Measurements from ENCODE around the gene AHI1.

AHI1 gene

DNA sequence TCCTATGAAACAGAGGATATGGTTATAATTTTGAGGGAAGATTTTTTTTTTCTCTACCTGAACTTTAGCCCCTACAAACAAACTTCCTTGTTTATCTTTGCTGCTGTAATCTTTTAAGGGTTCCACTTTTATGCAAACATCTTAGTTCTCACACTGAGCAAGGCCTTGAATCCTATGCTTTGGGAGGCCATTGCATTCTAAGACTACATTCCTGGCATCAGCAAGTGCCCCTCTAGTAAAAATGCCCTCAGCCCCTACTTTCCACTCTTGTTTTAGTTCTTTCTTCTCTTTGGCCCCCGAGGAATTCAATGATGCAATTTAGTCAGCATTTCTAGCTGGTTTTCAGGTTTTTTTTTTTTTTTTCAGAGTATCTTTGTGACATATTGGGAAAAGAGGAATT is 8.1 kb upstream of the AHI1 start:
- no peaks in the 10 kb centered on the region for H3K27me3 ChIP-seq

DNA sequence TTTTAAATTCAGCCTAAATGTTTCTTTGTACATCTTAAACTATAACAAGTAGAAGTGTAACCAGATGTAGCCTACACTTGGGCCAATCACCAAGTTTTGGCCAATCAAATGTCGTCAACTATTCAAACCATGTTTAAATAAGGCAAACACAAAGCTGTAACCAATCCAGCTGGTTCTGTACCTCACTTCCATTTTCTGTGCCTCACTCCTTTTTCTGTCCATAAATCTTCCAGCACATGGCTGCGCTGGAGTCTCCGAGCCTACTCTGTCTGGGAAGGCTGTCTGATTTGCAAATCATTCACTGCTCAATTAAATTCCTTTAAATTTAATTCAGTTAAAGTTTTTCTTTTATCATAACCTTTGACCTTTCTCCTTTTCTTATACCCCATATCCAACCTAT is 7.7 kb upstream of the AHI1 start:
- no peaks in the 10 kb centered on the region for H3K36me3 ChIP-seq
- no peak overlapping the region for H3K27ac ChIP-seq
- H3K9me3 ChIP-seq: no peaks in the 10 kb centered on the region
- no peaks in the 10 kb centered on the region for H3K4me1 ChIP-seq (ENCODE audit: control insufficient read depth in 1 of 2, insufficient read depth in 1 of 2, low read depth in 1 of 2, low read length in 1 of 2)
- H3K4me3 ChIP-seq (ENCODE audit: low read depth in 1 of 2, low read length in 1 of 2): no peak overlapping the region
- no peaks in the 10 kb centered on the region for H3K27me3 ChIP-seq
- TF ChIP-seq, protein P1, sequence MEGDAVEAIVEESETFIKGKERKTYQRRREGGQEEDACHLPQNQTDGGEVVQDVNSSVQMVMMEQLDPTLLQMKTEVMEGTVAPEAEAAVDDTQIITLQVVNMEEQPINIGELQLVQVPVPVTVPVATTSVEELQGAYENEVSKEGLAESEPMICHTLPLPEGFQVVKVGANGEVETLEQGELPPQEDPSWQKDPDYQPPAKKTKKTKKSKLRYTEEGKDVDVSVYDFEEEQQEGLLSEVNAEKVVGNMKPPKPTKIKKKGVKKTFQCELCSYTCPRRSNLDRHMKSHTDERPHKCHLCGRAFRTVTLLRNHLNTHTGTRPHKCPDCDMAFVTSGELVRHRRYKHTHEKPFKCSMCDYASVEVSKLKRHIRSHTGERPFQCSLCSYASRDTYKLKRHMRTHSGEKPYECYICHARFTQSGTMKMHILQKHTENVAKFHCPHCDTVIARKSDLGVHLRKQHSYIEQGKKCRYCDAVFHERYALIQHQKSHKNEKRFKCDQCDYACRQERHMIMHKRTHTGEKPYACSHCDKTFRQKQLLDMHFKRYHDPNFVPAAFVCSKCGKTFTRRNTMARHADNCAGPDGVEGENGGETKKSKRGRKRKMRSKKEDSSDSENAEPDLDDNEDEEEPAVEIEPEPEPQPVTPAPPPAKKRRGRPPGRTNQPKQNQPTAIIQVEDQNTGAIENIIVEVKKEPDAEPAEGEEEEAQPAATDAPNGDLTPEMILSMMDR (IDR thresholded peaks at IDR 0.05): no peak

More for the DNA sequence above, 8.1 kb upstream of the AHI1 start:
- Histone ChIP-seq H3K27ac (no peak overlapping the region), H3K9me3 (no peaks in the 10 kb centered on the region), H3K4me3 (ENCODE audit: low read depth in 1 of 2, low read length in 1 of 2) (no peak overlapping the region), H3K4me1 (ENCODE audit: control insufficient read depth in 1 of 2, insufficient read depth in 1 of 2, low read depth in 1 of 2, low read length in 1 of 2) (no peaks in the 10 kb centered on the region), H3K36me3 (no peaks in the 10 kb centered on the region)
- TF ChIP-seq, protein P1 (IDR thresholded peaks at IDR 0.05): no peak

DNA sequence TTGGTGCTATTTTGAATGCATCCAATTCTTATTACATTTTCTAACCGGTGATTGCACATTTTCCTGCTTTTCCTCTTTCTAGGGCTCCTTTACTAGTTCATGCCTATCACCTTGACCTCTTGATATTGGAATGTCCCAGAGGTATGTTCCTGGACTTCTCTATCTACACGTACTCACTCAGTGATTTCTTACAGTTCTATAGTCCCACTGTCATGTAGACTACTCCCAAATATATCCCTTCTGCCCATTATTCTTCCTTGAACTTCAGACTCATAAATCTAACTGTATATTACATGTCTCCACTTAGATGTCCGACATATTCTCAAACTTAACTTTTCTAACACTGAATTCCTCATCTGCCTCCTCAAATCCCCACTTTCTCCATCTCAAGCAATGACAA is 7.2 kb upstream of the AHI1 start:
- Histone ChIP-seq H3K9me3 (no peaks in the 10 kb centered on the region), H3K27ac (no peak overlapping the region), H3K27me3 (no peaks in the 10 kb centered on the region), H3K36me3 (no peaks in the 10 kb centered on the region), H3K4me3 (ENCODE audit: low read depth in 1 of 2, low read length in 1 of 2) (no peak overlapping the region), H3K4me1 (ENCODE audit: control insufficient read depth in 1 of 2, insufficient read depth in 1 of 2, low read depth in 1 of 2, low read length in 1 of 2) (no peaks in the 10 kb centered on the region)
- TF ChIP-seq, protein P1 (IDR thresholded peaks at IDR 0.05): no peak

DNA sequence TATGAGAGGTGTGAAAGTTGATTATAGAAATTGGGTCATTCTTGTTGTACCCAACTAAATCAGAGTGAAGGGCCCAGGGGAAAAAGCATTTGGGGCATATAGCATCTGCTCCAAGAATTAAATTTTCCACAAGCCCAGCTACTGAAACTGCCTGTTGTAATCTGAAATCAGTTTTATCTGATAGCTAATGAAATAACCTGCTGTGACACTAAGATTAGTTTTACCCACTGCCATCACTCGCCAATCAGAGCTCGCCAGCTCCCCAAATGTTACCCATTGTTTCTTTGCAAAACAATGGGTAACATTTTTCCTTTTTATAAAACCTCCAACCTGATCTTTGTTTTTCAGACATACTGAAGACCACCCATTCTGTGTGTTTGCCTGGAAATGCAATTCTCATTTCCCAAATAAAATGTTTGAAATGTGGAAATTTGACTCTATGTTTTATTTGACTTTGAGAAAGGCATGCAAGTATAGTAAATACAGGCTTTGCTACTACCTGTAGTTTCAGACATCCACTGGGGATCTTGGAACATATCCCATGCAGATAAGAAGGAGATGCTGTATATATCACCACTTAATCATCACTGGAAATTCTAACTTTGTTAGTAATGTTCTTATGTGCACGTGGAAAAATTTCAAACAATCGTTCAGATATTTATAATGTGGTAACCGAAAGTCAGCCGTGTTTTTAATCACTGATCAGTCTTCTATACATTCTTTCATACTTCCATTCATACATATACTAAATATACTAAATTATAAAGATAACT is 6.3 kb upstream of the AHI1 start:
- TF ChIP-seq, protein P1 (IDR thresholded peaks at IDR 0.05): no peak
- no peaks in the 10 kb centered on the region for H3K36me3 ChIP-seq

DNA sequence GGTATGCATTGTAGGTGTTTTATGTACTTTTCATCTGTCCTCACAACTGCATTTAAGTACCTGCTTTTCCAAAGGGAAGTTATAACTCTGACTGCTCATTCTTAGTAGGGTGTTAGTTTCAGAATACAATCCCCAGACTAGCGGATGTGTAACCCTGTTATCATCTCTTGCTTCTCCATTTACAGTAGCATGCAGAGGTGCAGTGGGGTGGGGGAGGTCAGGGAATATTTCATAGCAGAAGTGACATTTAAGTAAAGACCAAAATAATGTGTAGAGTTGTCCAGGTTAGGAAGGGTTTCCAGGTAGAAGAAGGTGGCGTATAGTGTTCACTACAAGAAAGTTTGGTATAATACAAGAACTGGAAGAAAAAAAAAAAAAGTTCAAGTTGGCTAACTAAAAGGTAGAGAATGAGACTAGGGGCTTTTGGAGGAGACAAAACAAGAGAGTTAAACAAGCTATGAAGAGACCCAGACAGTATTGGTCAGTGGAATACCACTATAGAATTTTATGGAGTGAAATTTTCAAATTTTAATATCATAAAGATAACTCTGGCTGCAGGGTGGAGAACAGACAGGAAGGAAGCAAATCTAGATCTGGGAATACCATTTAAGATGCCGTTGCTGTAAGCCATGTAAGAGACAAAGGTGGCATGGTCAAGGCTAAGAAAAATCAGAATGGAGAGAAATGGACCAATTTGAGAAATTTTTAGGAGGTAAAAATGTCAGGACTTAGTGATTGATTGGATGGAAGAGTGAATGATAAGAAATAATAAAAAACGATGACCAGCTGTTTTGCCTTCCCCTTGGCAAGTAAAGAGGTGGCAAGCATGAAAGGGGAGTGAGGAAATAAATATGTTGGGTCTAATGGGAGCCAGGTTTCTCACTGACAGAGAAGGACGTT is 2.2 kb upstream of the AHI1 start:
- Histone ChIP-seq H3K36me3 (no peaks in the 10 kb centered on the region), H3K27ac (no peak overlapping the region), H3K9me3 (no peaks in the 10 kb centered on the region), H3K4me1 (ENCODE audit: control insufficient read depth in 1 of 2, insufficient read depth in 1 of 2, low read depth in 1 of 2, low read length in 1 of 2) (peaks cover 11 to 13% of the 10 kb centered on the region in 2 experiments), H3K4me3 (ENCODE audit: low read depth in 1 of 2, low read length in 1 of 2) (no peak overlapping the region), H3K27me3 (peaks cover 21% of the 10 kb centered on the region)
- TF ChIP-seq, protein P1 (IDR thresholded peaks at IDR 0.05): no peak

More for the DNA sequence above, 6.3 kb upstream of the AHI1 start:
- Histone ChIP-seq H3K9me3 (no peaks in the 10 kb centered on the region), H3K27ac (no peak overlapping the region), H3K4me1 (ENCODE audit: control insufficient read depth in 1 of 2, insufficient read depth in 1 of 2, low read depth in 1 of 2, low read length in 1 of 2) (no peaks in the 10 kb centered on the region), H3K27me3 (peaks cover 6% of the 10 kb centered on the region), H3K4me3 (ENCODE audit: low read depth in 1 of 2, low read length in 1 of 2) (no peak overlapping the region)
